Kidney (tissue), 14 donors: ENCODE results near the gene CADM4. TPM values are rescaled to one million over a fixed set of nuclear protein-coding genes. Genes with fewer than 3 reads are reported as not detected.
"Not testable (repeated sequence)": the region's sequence is repeated elsewhere in the genome, so short reads cannot be mapped to it uniquely, and the experiment has no call there.

Experiments used
- DNase-seq, 5 donors: peaks; one replicate each; pipeline ENCODE4 v3.0.0-alpha.2; 2013 to 2020
- FAIRE-seq: peaks from 2 replicates; lab custom pipeline; 2012; peaks lifted over from hg19 to GRCh38; lab: Jason Lieb, UNC
- H3K27ac ChIP-seq, 2 donors: one replicate each; pipeline ENCODE4 v1.7.0; 2013; ENCODE audit warnings: low read depth in 2 of 2, low read length in 2 of 2, inconsistent platforms in 1 of 2
- H3K27me3 ChIP-seq: one replicate; pipeline ENCODE4 v1.7.1; 2013; ENCODE audit warnings: low read length, inconsistent platforms; ENCODE audit not compliant: control insufficient read depth, insufficient read depth
- H3K36me3 ChIP-seq, 3 donors: one replicate each; pipeline versions ENCODE4 v1.7.0 to v1.7.1; 2013; ENCODE audit warnings: low read length in 3 of 3, control low read depth in 1 of 3, inconsistent platforms in 1 of 3; ENCODE audit not compliant: insufficient read depth in 3 of 3, control insufficient read depth in 2 of 3
- H3K4me1 ChIP-seq, 3 donors: one replicate each; pipeline versions ENCODE4 v1.7.0 to v1.7.1; 2013; ENCODE audit warnings: low read length in 3 of 3, inconsistent platforms in 1 of 3, low read depth in 1 of 3; ENCODE audit not compliant: control insufficient read depth in 2 of 3, insufficient read depth in 2 of 3
- H3K4me3 ChIP-seq, 3 donors: one replicate each; pipeline versions ENCODE4 v1.7.0 to v1.8.1; 2013; ENCODE audit warnings: low read length in 3 of 3, control low read depth in 1 of 3, inconsistent platforms in 1 of 3
- H3K9ac ChIP-seq, 3 donors: one replicate each; pipeline versions ENCODE4 v1.7.0 to v1.7.1; 2013; ENCODE audit warnings: low read length in 3 of 3, control low read depth in 1 of 3, inconsistent platforms in 1 of 3
- H3K9me3 ChIP-seq, 3 donors: one replicate each; pipeline versions ENCODE4 v1.7.0 to v1.7.1; 2013; ENCODE audit warnings: low read length in 3 of 3, control low read depth in 1 of 3, inconsistent platforms in 1 of 3; ENCODE audit not compliant: control insufficient read depth in 2 of 3, insufficient read depth in 1 of 3
- CTCF ChIP-seq: IDR thresholded peaks from 3 replicates; pipeline ENCODE4 v1.5.1; 2012; ENCODE audit warnings: mild to moderate bottlenecking, moderate library complexity, borderline replicate concordance; ENCODE audit not compliant: insufficient read depth; ENCODE audit errors: extremely low read depth
- intact Hi-C: fragments of 100-400 bp; cut with DNase I; formaldehyde crosslinking; loops from one replicate; pipeline ENCODE4 v1.11.1; 2022
- polyA plus RNA-seq: library from polyadenylated mRNA; stranded (reverse); fragments of 350-450 nt; fragmentation: Illumina TruSeq; extraction: RNeasy Lipid Tissue Mini Kit (QIAGEN cat#74804); gene quantifications from one replicate; pipeline ENCODE4 v1.2.3, GENCODE V29; 2014; ENCODE audit warnings: low read depth, low replicate concordance; ENCODE audit not compliant: insufficient read depth
- total RNA-seq: library from RNA; stranded (reverse); fragmentation: NEBNext Ultra II Directional; extraction: Animal tissue kit (Norgen Biotek cat#: 25700); gene quantifications from one replicate; pipeline ENCODE4 v1.2.1, GENCODE V29; 2021
- donor health status: control.
- donor health status: control.
- donor health status: control.
- donor health status: control.
- donor health status: control.
- donor health status: DM: yes; HTN: yes; CAD: no.
- donor health status: Normal renal cell carcinoma (clear cell type).

The CADM4 gene
- total and polyA plus RNA-seq, 2 donors from 2014 or later = 25.3 to 47.0 TPM

DNA sequence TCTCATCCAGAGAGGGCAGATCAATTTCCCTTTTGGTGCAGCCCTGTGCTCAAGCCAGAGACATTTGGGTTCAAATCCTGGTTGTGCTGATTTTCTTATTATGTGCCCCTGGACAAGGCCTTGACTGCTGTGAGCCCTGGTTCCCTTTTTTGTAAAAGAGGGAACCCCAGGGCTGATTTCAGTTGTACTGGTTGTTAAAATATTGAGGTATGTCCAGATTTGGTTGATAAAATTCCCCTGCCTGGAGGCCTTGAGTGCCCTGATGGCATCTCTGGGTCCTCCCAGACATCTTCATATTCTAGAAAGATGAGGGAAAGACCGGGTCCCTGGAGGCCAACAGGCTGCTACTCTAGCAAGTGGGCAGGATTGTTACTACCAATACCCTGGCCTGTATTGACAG lies 44.7 kb upstream of the CADM4 start:
- FAIRE-seq = no peak
- H3K9me3 ChIP-seq = no peaks in the 10 kb centered on the region
- H3K36me3 ChIP-seq = no peaks in the 10 kb centered on the region
- TF ChIP-seq CTCF = no peak
- H3K4me3 ChIP-seq = no peak overlapping the region
- intact Hi-C loops = no loop called here
- no peaks in the 10 kb centered on the region for H3K27me3 ChIP-seq
- no peak overlapping the region for H3K9ac ChIP-seq
- no peaks in the 10 kb centered on the region for H3K4me1 ChIP-seq
- DNase-seq = no peak
- H3K27ac ChIP-seq = no peak overlapping the region

GRCh38 chr19:43683905-43684304 lies 44.3 kb upstream of the CADM4 start:
- DNase-seq = no peak
- Histone ChIP-seq H3K9me3 (no peaks in the 10 kb centered on the region), H3K9ac (no peak overlapping the region), H3K36me3 (no peaks in the 10 kb centered on the region), H3K27me3 (no peaks in the 10 kb centered on the region), H3K27ac (no peak overlapping the region), H3K4me1 (no peaks in the 10 kb centered on the region), H3K4me3 (no peak overlapping the region)
- no peak for TF ChIP-seq CTCF
- no peak for FAIRE-seq
- intact Hi-C loops = no loop called here

- Histone ChIP-seq H3K9me3 (no peaks in the 10 kb centered on the region), H3K27ac (no peak overlapping the region), H3K27me3 (no peaks in the 10 kb centered on the region), H3K9ac (no peak overlapping the region), H3K4me1 (no peaks in the 10 kb centered on the region), H3K4me3 (no peak overlapping the region), H3K36me3 (no peaks in the 10 kb centered on the region)
- DNase-seq (no peak), FAIRE-seq (no peak)
- no peak for TF ChIP-seq CTCF
- intact Hi-C loops = no loop called here
Measured at GRCh38 chr19:43682824-43683661, 43.4 kb upstream of the CADM4 start.

DNA sequence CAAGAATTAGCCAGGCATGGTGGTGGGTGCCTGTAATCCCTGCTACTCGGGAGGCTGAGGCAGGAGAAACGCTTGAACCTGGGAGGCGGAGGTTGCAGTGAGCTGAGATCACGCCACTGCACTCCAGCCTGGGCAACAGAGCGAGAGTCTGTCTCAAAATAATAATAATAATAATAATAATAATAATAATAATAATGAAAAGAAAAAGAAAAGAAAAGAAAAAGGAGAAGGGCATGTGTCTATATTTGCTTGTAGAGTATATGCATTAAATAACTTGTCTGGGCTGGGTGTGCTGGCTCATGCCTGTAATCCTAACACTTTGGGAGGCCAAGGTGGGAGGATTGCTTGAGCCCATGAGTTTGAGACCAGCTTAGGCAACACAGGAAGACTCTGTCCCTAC lies 42.6 kb upstream of the CADM4 start:
- H3K27me3 ChIP-seq, H3K4me3 ChIP-seq, H3K9ac ChIP-seq, H3K36me3 ChIP-seq, H3K4me1 ChIP-seq, FAIRE-seq, DNase-seq, intact Hi-C loops, H3K27ac ChIP-seq, H3K9me3 ChIP-seq: not testable (repeated sequence)
